Neural cell (in vitro differentiated cells): Measurements from ENCODE around the gene GDNF. TPM values are rescaled to one million over a fixed set of nuclear protein-coding genes. Genes with fewer than 3 reads are reported as not detected.

Source experiments
- H2AFZ ChIP-seq: fragments of 200-600, 300-800 bp; sonication (generic), shearing (Covaris generic); 2 replicates; pipeline ENCODE4 v1.6.0; 2014; ENCODE audit warnings: low read depth, mild to moderate bottlenecking, antibody characterized with exemption, low read length, moderate library complexity
- H3F3A ChIP-seq: fragments of 200-600 bp; shearing (Covaris generic); 2 replicates; pipeline ENCODE4 v1.6.1; 2016; ENCODE audit warnings: mild to moderate bottlenecking, moderate library complexity, mixed read lengths, antibody characterized with exemption, low read length; ENCODE audit not compliant: insufficient read depth, poor library complexity, severe bottlenecking
- H3K27ac ChIP-seq: fragments of 200-600, 300-800 bp; sonication (generic), shearing (Covaris generic); 2 replicates; pipeline ENCODE4 v1.5.1; 2014; ENCODE audit warnings: mild to moderate bottlenecking, low read length, moderate library complexity
- H3K27me3 ChIP-seq: fragments of 300-800, 200-600 bp; sonication (generic), shearing (Covaris generic); 2 replicates; pipeline ENCODE4 v1.6.0; 2014; ENCODE audit warnings: mild to moderate bottlenecking, low read depth, low read length, moderate library complexity; ENCODE audit not compliant: insufficient read depth
- H3K36me3 ChIP-seq: fragments of 300-800, 200-600 bp; sonication (generic), shearing (Covaris generic); 2 replicates; pipeline ENCODE4 v1.5.1; 2014; ENCODE audit warnings: mild to moderate bottlenecking, antibody characterized with exemption, low read length, moderate library complexity; ENCODE audit not compliant: insufficient read depth
- H3K4me2 ChIP-seq: fragments of 300-800, 200-600 bp; sonication (generic), shearing (Covaris generic); 2 replicates; pipeline ENCODE4 v1.6.0; 2014; ENCODE audit warnings: mild to moderate bottlenecking, low read length
- H3K4me3 ChIP-seq: fragments of 300-800, 200-600 bp; sonication (generic), shearing (Covaris generic); 2 replicates; pipeline ENCODE4 v1.5.1; 2014; ENCODE audit warnings: mild to moderate bottlenecking, low read length, moderate library complexity
- H3K79me2 ChIP-seq: fragments of 200-600 bp; shearing (Covaris generic); replicated peaks from 2 replicates; pipeline ENCODE4 v1.6.0; 2014; ENCODE audit warnings: mild to moderate bottlenecking, low read length, moderate library complexity; ENCODE audit not compliant: insufficient read depth
- H3K9ac ChIP-seq: fragments of 300-800, 200-600 bp; sonication (generic), shearing (Covaris generic); 2 replicates; pipeline ENCODE4 v1.6.1; 2016; ENCODE audit warnings: mild to moderate bottlenecking, low read length, mixed read lengths
- H3K9me2 ChIP-seq: fragments of 200-600 bp; shearing (Covaris generic); 2 replicates; pipeline ENCODE4 v1.6.1; 2016; ENCODE audit warnings: mild to moderate bottlenecking, low read length, mixed read lengths; ENCODE audit not compliant: insufficient read depth
- H3K9me3 ChIP-seq: fragments of 200-600, 300-800 bp; sonication (generic), shearing (Covaris generic); 2 replicates; pipeline ENCODE4 v1.6.1; 2016; ENCODE audit warnings: mild to moderate bottlenecking, mixed run types, low read length, moderate library complexity, mixed read lengths
- H4K20me1 ChIP-seq: fragments of 200-600 bp; shearing (Covaris generic); 2 replicates; pipeline ENCODE4 v1.6.1; 2016; ENCODE audit warnings: mild to moderate bottlenecking, mixed run types; ENCODE audit not compliant: insufficient read depth
- CTCF ChIP-seq: fragments of 450-650 bp; IDR thresholded peaks from 2 replicates; pipeline ENCODE4 v1.5.1; 2014; ENCODE audit warnings: antibody characterized with exemption, mild to moderate bottlenecking, moderate library complexity; ENCODE audit not compliant: poor library complexity, severe bottlenecking
- EP300 ChIP-seq: fragments of 450-650 bp; conservative IDR thresholded peaks from 2 replicates; pipeline ENCODE4 v1.6.1; 2014; ENCODE audit warnings: antibody characterized with exemption, mild to moderate bottlenecking, moderate library complexity; ENCODE audit not compliant: poor library complexity, severe bottlenecking
- EZH2 ChIP-seq: fragments of 200-600, 300-800 bp; shearing (Covaris generic), sonication (generic); IDR thresholded peaks from 2 replicates; pipeline ENCODE4 v1.6.1; 2014; ENCODE audit warnings: antibody characterized with exemption, low read length, borderline replicate concordance, mild to moderate bottlenecking; ENCODE audit not compliant: insufficient read depth, poor library complexity, severe bottlenecking
- MXI1 ChIP-seq: fragments of 450-650 bp; conservative IDR thresholded peaks from 2 replicates; pipeline ENCODE4 v1.6.1; 2014; ENCODE audit warnings: antibody characterized with exemption, mild to moderate bottlenecking; ENCODE audit not compliant: poor library complexity, severe bottlenecking
- POLR2AphosphoS5 ChIP-seq: IDR thresholded peaks from 2 replicates; pipeline ENCODE4 v1.6.1; 2012
- RAD21 ChIP-seq: fragments of 450-650 bp; conservative IDR thresholded peaks from 2 replicates; pipeline ENCODE4 v1.6.1; 2014; ENCODE audit warnings: antibody characterized with exemption, mild to moderate bottlenecking, moderate library complexity
- REST ChIP-seq: IDR thresholded peaks from 2 replicates; pipeline ENCODE4 v1.6.1; 2012; ENCODE audit warnings: borderline replicate concordance
- SMC3 ChIP-seq: fragments of 450-650 bp; conservative IDR thresholded peaks from 2 replicates; pipeline ENCODE4 v1.6.1; 2014; ENCODE audit warnings: antibody characterized with exemption, mild to moderate bottlenecking, moderate library complexity; ENCODE audit not compliant: poor library complexity
- TAF1 ChIP-seq: IDR thresholded peaks from 2 replicates; pipeline ENCODE4 v1.6.1; 2012; ENCODE audit warnings: low read depth
- polyA plus RNA-seq: library from polyadenylated mRNA; depleted of rRNA; stranded (reverse); fragments of >200 nt; gene quantifications from 2 replicates; pipeline ENCODE4 v1.2.3, GENCODE V29; 2014

The GDNF gene
- polyA plus RNA-seq, 1 donor from 2014 or later, result not detected

GRCh38 chr5:37810311-37810710, 29.5 kb downstream of the GDNF start:
- Histone ChIP-seq H3K4me2 (no peak overlapping the region), H3K9me3 (no peaks in the 10 kb centered on the region), H2AFZ (no peak overlapping the region), H3K9ac (no peak overlapping the region), H3K4me3 (no peak overlapping the region), H3K27me3 (no peaks in the 10 kb centered on the region), H3K9me2 (no peaks in the 10 kb centered on the region), H3K27ac (no peak overlapping the region), H3F3A (no peaks in the 10 kb centered on the region), H3K36me3 (no peaks in the 10 kb centered on the region), H3K79me2 (no peaks in the 10 kb centered on the region), H4K20me1 (no peaks in the 10 kb centered on the region)
- no peak for TF ChIP-seq RAD21
- TF ChIP-seq SMC3, result no peak
- TF ChIP-seq MXI1, result no peak
- no peak for TF ChIP-seq EZH2
- no peak for TF ChIP-seq TAF1
- no peak for TF ChIP-seq REST
- no peak for TF ChIP-seq POLR2AphosphoS5
- no peak for TF ChIP-seq EP300
- TF ChIP-seq CTCF, result no peak

GRCh38 chr5:37808945-37809344, 30.9 kb downstream of the GDNF start:
- no peaks in the 10 kb centered on the region for H3K9me2 ChIP-seq
- H3F3A ChIP-seq, result no peaks in the 10 kb centered on the region
- no peak overlapping the region for H2AFZ ChIP-seq
- H3K27me3 ChIP-seq, result no peaks in the 10 kb centered on the region
- no peaks in the 10 kb centered on the region for H3K36me3 ChIP-seq
- H3K4me3 ChIP-seq, result no peak overlapping the region
- H3K9ac ChIP-seq, result no peak overlapping the region
- H3K79me2 ChIP-seq, result no peaks in the 10 kb centered on the region
- no peaks in the 10 kb centered on the region for H3K9me3 ChIP-seq
- H3K27ac ChIP-seq, result no peak overlapping the region
- no peaks in the 10 kb centered on the region for H4K20me1 ChIP-seq
- H3K4me2 ChIP-seq, result no peak overlapping the region
- TF ChIP-seq TAF1 (no peak), RAD21 (no peak), EZH2 (no peak), SMC3 (no peak), MXI1 (no peak), EP300 (no peak), POLR2AphosphoS5 (no peak), CTCF (no peak), REST (no peak)
